ENCODE data around the gene SEC24C.
"Not testable (repeated sequence)": the region's sequence is repeated elsewhere in the genome, so short reads cannot be mapped to it uniquely, and the experiment has no call there.

SEC24C gene

DNA sequence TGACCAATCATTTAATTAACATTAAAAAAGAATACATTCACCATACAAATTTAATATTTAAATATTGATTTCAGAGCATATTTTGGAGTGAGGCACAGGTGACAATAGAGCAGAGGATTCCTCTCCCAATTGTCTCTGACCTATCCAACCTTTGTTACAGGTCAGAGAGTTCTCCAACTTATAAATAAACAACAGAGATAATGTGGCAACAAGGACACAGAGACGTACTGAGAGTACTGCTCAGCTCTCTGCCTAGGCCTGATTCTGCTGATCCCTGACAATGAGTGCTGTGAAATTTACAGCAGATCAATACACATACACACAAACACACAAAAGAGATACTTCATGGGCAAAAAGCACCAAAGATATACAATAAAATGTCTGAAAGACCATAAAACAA lies 27.9 kb upstream of the SEC24C start:
- FAIRE-seq (no peak), DNase-seq (ENCODE audit: insufficient read length, low spot score) (no peak)
- TF ChIP-seq CTCF (IDR thresholded peaks at IDR 0.05; ENCODE audit: insufficient read depth, missing control alignments), result no peak

DNA sequence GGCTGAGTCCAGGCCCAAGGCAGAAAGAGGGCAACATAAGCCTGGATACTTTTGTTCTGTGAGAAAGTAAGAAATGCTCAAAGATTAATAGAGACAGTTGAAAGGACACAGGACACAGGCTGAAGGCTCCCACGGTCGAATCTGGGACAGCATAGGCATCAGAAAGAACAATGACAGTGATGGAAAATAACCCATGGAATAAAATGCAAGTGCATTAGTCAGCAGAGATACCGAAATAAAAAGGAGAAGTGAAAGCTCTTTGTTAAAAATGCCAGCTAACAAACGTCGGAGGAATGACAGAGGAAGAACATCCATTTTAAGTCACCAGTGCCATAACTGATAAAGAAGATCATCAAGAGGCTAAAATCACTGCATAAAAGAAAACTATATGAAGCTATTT lies 26.6 kb upstream of the SEC24C start:
- TF ChIP-seq CTCF (IDR thresholded peaks at IDR 0.05; ENCODE audit: insufficient read depth, missing control alignments), result no peak
- DNase-seq (ENCODE audit: insufficient read length, low spot score) (no peak), FAIRE-seq (no peak)

GRCh38 chr10:73720561-73720960 lies 23.6 kb upstream of the SEC24C start:
- FAIRE-seq; DNase-seq (ENCODE audit: insufficient read length, low spot score): not testable (repeated sequence)

DNA sequence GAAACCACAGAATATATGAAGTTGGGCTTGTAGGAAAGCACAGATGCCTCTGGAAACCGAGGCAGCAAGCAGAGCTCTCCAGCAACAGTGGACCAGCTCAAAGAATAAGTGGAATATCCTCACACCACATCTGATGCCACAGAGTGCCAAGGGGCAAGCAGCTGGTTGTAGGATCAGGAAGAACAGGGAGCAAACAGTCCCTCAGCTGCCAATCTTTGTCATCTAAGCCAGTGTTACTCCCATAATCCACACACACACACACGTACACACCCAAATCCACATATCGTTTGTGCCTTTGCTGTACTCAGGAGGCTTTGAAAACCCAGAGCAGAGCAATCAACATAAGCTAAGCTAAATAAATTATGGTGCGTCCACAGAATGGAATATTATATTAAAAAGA lies 20.7 kb upstream of the SEC24C start:
- TF ChIP-seq CTCF (IDR thresholded peaks at IDR 0.05; ENCODE audit: insufficient read depth, missing control alignments), result no peak
- FAIRE-seq (no peak), DNase-seq (ENCODE audit: insufficient read length, low spot score) (no peak)

DNA sequence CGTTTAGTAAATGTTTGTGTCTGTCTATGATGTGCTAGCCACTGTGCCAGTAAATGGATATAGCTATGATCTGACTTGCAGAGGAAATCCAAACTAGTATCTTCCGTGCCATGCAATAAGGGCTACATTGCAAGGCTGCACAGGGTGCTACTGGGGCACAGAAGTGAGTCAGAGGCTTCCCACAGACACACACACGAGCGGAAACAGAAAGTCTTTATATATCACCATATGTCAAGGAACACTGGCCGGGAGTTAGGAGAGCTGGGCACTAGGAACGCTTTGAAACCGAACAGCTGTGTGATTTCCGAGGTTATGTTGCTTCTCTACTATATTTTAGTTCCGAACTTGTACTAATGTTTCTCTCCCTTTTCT lies 14.4 kb upstream of the SEC24C start:
- not testable (repeated sequence) for DNase-seq (ENCODE audit: insufficient read length, low spot score); FAIRE-seq

DNA sequence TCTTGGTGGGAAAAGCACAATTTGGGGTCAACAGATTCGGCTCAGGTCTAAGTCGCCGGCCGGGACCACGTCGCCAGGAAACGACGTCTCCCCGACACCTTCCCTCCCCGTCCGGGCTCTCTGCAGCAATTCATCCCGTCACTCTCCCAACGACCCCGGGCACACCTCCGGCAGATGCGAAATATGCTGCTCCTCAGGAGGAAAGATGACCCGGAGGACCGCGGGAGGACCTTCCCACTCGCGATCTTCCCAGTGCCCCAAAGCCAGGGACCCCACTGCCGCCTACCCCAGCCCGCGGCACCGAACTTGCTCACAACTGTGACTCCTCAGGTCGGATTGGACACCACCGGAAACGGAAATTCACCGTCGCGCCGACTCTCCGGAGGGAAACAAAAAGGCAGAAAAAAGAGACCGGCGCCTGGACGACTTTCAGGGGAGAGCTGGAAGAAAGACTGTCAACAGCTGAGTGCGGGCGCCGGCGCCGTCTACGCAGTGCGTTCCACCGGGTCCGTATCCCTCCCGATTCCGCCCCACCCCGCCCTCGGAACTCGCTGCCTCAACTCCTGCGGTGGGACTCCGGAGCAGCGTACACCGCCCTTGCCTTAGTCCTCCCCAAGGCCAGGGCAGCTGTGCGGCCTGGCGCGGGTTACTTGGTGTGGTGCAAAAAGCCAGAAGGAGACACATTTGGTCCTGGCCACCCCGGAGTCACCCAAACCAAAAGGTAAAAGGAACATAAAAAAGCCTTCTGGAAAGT lies 13.8 kb upstream of the SEC24C start:
- TF ChIP-seq CTCF (IDR thresholded peaks at IDR 0.05; ENCODE audit: insufficient read depth, missing control alignments), result no peak
- FAIRE-seq (no peak), DNase-seq (ENCODE audit: insufficient read length, low spot score) (no peak)

- TF ChIP-seq CTCF (IDR thresholded peaks at IDR 0.05; ENCODE audit: insufficient read depth, missing control alignments), result no peak
- FAIRE-seq, result no peak
- DNase-seq (ENCODE audit: insufficient read length, low spot score), result no peak
These were observed 12.4 kb upstream of the SEC24C start for GRCh38 chr10:73731588-73732375.

- DNase-seq (ENCODE audit: insufficient read length, low spot score) (no peak), FAIRE-seq (no peak)
- no peak for TF ChIP-seq CTCF (IDR thresholded peaks at IDR 0.05; ENCODE audit: insufficient read depth, missing control alignments)
These were observed 11.7 kb upstream of the SEC24C start for GRCh38 chr10:73732426-73732825.
